Measurements from ENCODE around the gene ZBED4. TPM values are rescaled to one million over a fixed set of nuclear protein-coding genes. Genes with fewer than 3 reads are reported as not detected.

ZBED4 gene
- total RNA-seq, 1 experiment from 2014 or later, result 21.6 TPM

- TF ChIP-seq ZNF274 (IDR thresholded peaks at IDR 0.05; ENCODE audit: low read depth, low read length) (no peak), SP1 (IDR thresholded peaks at IDR 0.05; ENCODE audit: low read depth) (no peak), CBX3 (IDR thresholded peaks at IDR 0.05; ENCODE audit: low read depth) (no peak), SIN3A (IDR thresholded peaks at IDR 0.05; ENCODE audit: low read depth) (no peak), FOSL1 (IDR thresholded peaks at IDR 0.05; ENCODE audit: low read depth) (no peak)
- DNase-seq (ENCODE audit: low read depth, low spot score) (no peak), ATAC-seq (no peak)
- peak overlapping the region; percentile 87 for H3K4me2 ChIP-seq (ENCODE audit: low read length)
- BruUV-seq (replicated peaks), result no TSS peak
- no peak overlapping the region; a peak in 1 of 4 replicates for H3K4me3 ChIP-seq (replicated peaks in 1 of 2; ENCODE audit: low read depth in 1 of 2, low read length in 2 of 2)
- RAD21 ChIA-PET (ENCODE audit: low non-redundant PET in 1 of 2, low total read pairs in 2 of 2, uncharacterized antibody in 2 of 2, unreplicated experiment in 2 of 2), result no interaction called here
- peak overlapping the region; percentile 72; the same call in 1 of the 2 replicates for H3K9ac ChIP-seq (ENCODE audit: low read length)
- H2AFZ ChIP-seq (ENCODE audit: low read depth, low read length, poor library complexity, severe bottlenecking), result no peak overlapping the region
- H3K9me2 ChIP-seq (ENCODE audit: insufficient read depth), result no peaks in the 10 kb centered on the region
- no peaks in the 10 kb centered on the region for H4K20me1 ChIP-seq (ENCODE audit: insufficient read depth)
- no peaks in the 10 kb centered on the region for H3K27me3 ChIP-seq (ENCODE audit: insufficient read depth, low read length)
- peaks cover 36% of the 10 kb centered on the region for H3K79me2 ChIP-seq (ENCODE audit: insufficient read depth, low read length)
- CTCF ChIA-PET, result no interaction called here
- H3K4me1 ChIP-seq (ENCODE audit: control insufficient read depth in 1 of 2, insufficient read depth in 2 of 2, low read length in 2 of 2), result peaks cover 10 to 25% of the 10 kb centered on the region in 2 experiments
- POLR2A ChIA-PET, result no interaction called here
- no peak overlapping the region for H3K27ac ChIP-seq (ENCODE audit: low read depth, low read length)
- H3K36me3 ChIP-seq (ENCODE audit: control insufficient read depth in 1 of 2, insufficient read depth in 2 of 2, low read length in 2 of 2), result peaks cover 2 to 6% of the 10 kb centered on the region in 2 experiments; a peak in 3 of 4 replicates
- no peaks in the 10 kb centered on the region for H3K9me3 ChIP-seq (ENCODE audit: control insufficient read depth in 1 of 2, insufficient read depth in 1 of 2, low read depth in 1 of 2, low read length in 2 of 2)
- intact Hi-C loops (cut with micrococcal nuclease), result no loop called here
These were observed 25.1 kb upstream of the ZBED4 start for GRCh38 chr22:49828599-49828965.

GRCh38 chr22:49829044-49829853, 24.4 kb upstream of the ZBED4 start:
- no peak overlapping the region for H3K27ac ChIP-seq (ENCODE audit: low read depth, low read length)
- ChIA-PET POLR2A (no interaction called here), CTCF (no interaction called here), RAD21 (ENCODE audit: low non-redundant PET in 1 of 2, low total read pairs in 2 of 2, uncharacterized antibody in 2 of 2, unreplicated experiment in 2 of 2) (interaction anchor here in 1 of 2 experiments (0.6 kb wide), 1 partner anchor 176 kb away, joined by 3 read pairs; no protein-coding TSS in a partner anchor)
- no peaks in the 10 kb centered on the region for H4K20me1 ChIP-seq (ENCODE audit: insufficient read depth)
- ATAC-seq, result no peak
- BruUV-seq (replicated peaks), result no TSS peak
- no peak overlapping the region for H3K4me2 ChIP-seq (ENCODE audit: low read length)
- H3K9me2 ChIP-seq (ENCODE audit: insufficient read depth), result no peaks in the 10 kb centered on the region
- no peak for DNase-seq (ENCODE audit: low read depth, low spot score)
- H3K27me3 ChIP-seq (ENCODE audit: insufficient read depth, low read length), result no peaks in the 10 kb centered on the region
- H3K4me1 ChIP-seq (ENCODE audit: control insufficient read depth in 1 of 2, insufficient read depth in 2 of 2, low read length in 2 of 2), result peaks cover 10 to 30% of the 10 kb centered on the region in 2 experiments
- no peaks in the 10 kb centered on the region for H3K36me3 ChIP-seq (ENCODE audit: control insufficient read depth in 1 of 2, insufficient read depth in 2 of 2, low read length in 2 of 2)
- H3K9ac ChIP-seq (ENCODE audit: low read length), result no peak overlapping the region
- no peaks in the 10 kb centered on the region for H3K9me3 ChIP-seq (ENCODE audit: control insufficient read depth in 1 of 2, insufficient read depth in 1 of 2, low read depth in 1 of 2, low read length in 2 of 2)
- H3K4me3 ChIP-seq (replicated peaks in 1 of 2; ENCODE audit: low read depth in 1 of 2, low read length in 2 of 2), result no peak overlapping the region
- no peak overlapping the region for H2AFZ ChIP-seq (ENCODE audit: low read depth, low read length, poor library complexity, severe bottlenecking)
- H3K79me2 ChIP-seq (ENCODE audit: insufficient read depth, low read length), result peaks cover 29% of the 10 kb centered on the region
- intact Hi-C loops (cut with micrococcal nuclease), result no loop called here
- no peak for TF ChIP-seq ATF3 (IDR thresholded peaks at IDR 0.05)
- TF ChIP-seq FOSL1 (IDR thresholded peaks at IDR 0.05; ENCODE audit: low read depth), result no peak
- TF ChIP-seq CTCF (IDR thresholded peaks at IDR 0.05 in 2 of 3, conservative IDR thresholded peaks at IDR 0.05 in 1 of 3; ENCODE audit: borderline replicate concordance in 1 of 3, insufficient read depth in 1 of 3, low read depth in 2 of 3, low read length in 2 of 3), result no peak
- no peak for TF ChIP-seq MAX (IDR thresholded peaks at IDR 0.05)
- no peak for TF ChIP-seq ZNF274 (IDR thresholded peaks at IDR 0.05; ENCODE audit: low read depth, low read length)
- no peak for TF ChIP-seq RAD21 (IDR thresholded peaks at IDR 0.05; ENCODE audit: low read depth)
- TF ChIP-seq POLR2A (IDR thresholded peaks at IDR 0.05; ENCODE audit: borderline replicate concordance, extremely low read depth, insufficient read depth, insufficient read length), result no peak
- TF ChIP-seq CBX3 (IDR thresholded peaks at IDR 0.05; ENCODE audit: low read depth), result no peak
- no peak for TF ChIP-seq CEBPB (IDR thresholded peaks at IDR 0.05; ENCODE audit: low read depth)
- TF ChIP-seq SRF (IDR thresholded peaks at IDR 0.05; ENCODE audit: low read depth), result no peak
- TF ChIP-seq SP1 (IDR thresholded peaks at IDR 0.05; ENCODE audit: low read depth), result no peak
- TF ChIP-seq TCF7L2 (IDR thresholded peaks at IDR 0.05; ENCODE audit: borderline replicate concordance, extremely low read depth, insufficient read depth, insufficient read length), result no peak
- no peak for TF ChIP-seq ELF1 (IDR thresholded peaks at IDR 0.05; ENCODE audit: borderline replicate concordance, low read depth)
- no peak for TF ChIP-seq EGR1 (IDR thresholded peaks at IDR 0.05; ENCODE audit: low read depth)
- TF ChIP-seq YY1 (IDR thresholded peaks at IDR 0.05; ENCODE audit: extremely low read depth, insufficient replicate concordance, low read depth, low read length), result no peak
- no peak for TF ChIP-seq POLR2AphosphoS5 (IDR thresholded peaks at IDR 0.05; ENCODE audit: low read depth, low read length)
- no peak for TF ChIP-seq EZH2phosphoT487 (IDR thresholded peaks at IDR 0.05; ENCODE audit: borderline replicate concordance)
- no peak for TF ChIP-seq JUND (IDR thresholded peaks at IDR 0.05)
